NCI-H345 (cell line): ENCODE results near the gene IQCC.
A peak's percentile ranks its signal among the peaks of the same experiment; 100 is the strongest.
"Not testable (repeated sequence)": the region's sequence is repeated elsewhere in the genome, so short reads cannot be mapped to it uniquely, and the experiment has no call there.

Experiments
- DNase-seq: peaks from one replicate; lab custom pipeline; 2025; lab: John Stamatoyannopoulos, UW

IQCC gene

GRCh38 chr1:32205401-32206370 lies at the start of gene IQCC:
Gene IQCC (plus strand): TSS chr1:32205671. CDS start chr1:32205682, 11 bp downstream.
- DNase-seq, result peak; percentile 96

DNA sequence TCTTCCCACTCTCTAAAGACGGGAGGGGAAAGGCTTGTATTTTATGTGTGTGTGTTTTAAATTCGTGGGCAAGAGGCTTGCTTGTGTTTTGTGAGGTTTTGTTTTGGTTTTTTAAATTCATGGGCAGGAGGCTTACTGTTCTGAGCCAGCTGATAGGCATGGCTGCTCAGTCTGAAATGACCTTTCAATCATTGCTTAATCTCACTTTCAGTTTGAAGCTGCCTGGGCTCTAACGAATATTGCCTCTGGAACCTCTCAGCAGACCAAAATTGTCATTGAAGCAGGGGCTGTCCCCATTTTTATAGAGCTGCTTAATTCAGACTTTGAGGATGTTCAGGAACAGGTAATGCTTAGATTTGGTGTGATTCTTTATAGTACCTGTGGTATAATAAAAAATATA lies 46.3 kb upstream of the IQCC start:
- DNase-seq, result no peak

GRCh38 chr1:32163405-32163804 lies 42.1 kb upstream of the IQCC start:
- DNase-seq, result no peak

DNA sequence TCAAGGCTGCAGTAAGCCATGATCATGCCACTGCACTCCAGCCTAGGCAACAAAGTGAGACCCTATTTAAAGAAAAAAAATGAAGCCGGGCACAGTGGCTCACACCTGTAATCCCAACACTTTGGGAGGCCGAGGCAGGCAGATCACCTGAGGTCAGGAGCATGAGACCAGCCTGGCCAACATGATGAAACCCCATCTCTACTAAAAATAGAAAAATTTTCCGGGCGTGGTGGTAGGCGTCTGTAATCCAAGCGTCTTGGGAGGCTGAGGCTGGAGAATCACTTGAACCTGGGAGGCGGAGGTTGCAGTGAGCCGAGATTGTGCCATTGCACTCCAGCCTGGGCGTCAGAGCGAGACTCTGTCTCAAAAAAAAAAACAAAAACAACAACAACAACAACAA lies 39.8 kb upstream of the IQCC start:
- not testable (repeated sequence) for DNase-seq

DNA sequence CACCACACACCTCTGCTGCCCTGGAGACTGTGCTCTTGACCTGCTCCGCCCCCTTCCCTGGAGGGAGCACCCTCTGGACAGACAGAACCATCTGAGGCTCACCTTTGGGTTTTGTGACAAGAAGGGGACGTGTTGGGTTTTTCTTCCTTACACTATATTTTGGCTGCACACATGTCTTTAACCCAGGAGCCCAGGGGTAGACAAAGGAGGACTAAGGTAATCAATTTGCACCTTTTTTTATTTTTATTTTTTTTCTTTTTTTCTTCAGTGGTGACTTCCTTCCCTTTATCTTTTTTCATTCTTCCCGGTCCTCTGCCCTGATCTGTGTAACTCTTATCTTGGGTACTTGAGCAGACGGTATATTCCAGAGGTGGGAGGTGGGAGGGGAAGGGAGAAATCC lies 34.5 kb upstream of the IQCC start:
- DNase-seq, result no peak

- no peak for DNase-seq
Observed at GRCh38 chr1:32172621-32173245, 32.7 kb upstream of the IQCC start.

DNA sequence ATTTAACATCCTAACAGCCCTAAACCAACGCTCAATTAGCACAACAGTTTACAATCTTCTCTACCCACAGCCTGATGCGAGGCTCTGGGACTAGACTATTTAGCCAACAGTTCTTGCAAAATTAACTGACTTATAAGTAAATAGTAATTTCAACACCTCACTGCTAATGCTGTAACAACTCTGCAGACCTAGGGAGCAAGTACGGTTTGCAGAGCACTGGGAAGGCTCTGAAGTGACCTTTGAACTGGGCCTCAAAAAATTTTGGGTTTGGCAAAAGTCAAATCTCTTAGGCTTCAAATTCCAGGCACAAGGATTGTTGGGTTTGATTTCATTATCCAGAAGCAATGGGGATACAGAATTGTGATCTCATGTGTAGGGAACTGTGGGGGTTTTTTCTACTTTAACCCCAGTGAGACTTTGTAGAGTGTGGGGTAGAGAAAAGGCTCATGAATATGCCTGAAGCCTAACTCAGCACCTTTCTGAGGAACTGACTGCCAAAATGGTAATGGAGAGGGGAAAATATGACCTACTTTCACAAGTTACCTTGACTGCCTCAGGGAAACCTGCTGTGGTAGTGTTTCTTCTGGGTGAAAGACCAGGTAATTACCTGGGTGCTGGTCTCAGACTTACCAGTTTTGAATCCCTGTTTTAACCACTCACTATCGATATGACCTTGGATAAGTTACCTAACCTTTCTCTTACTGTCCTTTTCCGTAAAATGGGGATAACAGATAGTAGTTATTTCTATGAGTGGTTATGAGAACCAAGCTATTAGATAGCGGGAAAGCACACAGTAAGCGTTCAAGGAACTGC lies 26.9 kb upstream of the IQCC start:
- no peak for DNase-seq

DNA sequence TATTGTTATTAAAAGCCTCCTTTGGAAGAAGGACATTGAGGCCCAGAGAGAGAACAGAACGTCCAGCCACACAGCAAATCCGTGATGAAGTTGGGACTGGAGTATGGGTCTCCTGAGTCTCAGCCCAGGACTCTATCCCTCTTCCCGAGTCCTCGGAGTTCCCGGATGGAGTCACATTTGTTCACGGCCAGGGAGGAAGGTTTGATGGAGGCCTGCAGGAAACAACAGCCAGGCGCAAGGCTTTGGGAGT lies 26.4 kb upstream of the IQCC start:
- DNase-seq, result no peak

DNA sequence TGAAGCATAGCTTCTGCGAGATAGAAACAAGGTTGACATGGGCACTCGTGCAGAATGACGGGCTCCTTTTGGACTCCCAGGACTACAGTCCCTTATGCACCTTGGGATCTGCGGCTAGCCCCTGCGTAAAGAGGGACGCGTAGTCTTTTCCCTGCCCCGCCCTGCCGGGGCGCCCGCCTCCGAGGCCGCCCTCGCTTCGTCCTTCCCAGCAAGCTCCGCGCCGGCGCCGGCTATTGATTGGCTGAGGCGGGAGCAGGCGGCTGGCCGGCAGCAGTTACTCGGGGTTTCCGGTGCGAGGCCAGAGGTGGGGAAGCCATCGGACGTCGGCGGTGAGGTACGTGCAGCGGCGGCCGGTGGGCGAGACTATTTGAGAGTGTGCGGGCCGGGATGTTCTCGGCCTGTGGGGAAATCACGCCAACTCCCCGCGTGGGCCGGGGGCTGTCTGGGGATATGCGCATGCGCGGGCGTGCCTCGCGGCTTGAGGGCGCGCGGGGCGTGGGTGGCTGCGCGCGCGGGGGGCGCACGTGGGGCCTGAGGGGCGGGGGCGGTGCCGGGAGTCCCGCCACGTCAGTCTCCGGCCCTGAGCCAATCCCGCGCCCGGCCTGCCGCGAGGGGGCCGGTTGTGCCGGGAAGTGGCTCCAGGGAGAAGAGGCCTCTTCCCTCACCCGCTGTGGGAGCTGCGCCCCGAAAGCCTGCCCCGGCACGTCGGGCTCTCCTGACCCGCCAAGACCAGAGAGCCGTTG lies 25.9 kb upstream of the IQCC start, which contains the start of gene TXLNA:
TSS of gene TXLNA (plus strand) at position 233 of the 743 bp plus-strand sequence. CDS start 671 bp downstream, outside the sequence.
- DNase-seq, result peak; percentile 93

- peak; percentile 10 for DNase-seq
Observed at GRCh38 chr1:32180186-32181060, 25.0 kb upstream of the IQCC start.

GRCh38 chr1:32181065-32181464 lies 24.4 kb upstream of the IQCC start:
- no peak for DNase-seq

DNA sequence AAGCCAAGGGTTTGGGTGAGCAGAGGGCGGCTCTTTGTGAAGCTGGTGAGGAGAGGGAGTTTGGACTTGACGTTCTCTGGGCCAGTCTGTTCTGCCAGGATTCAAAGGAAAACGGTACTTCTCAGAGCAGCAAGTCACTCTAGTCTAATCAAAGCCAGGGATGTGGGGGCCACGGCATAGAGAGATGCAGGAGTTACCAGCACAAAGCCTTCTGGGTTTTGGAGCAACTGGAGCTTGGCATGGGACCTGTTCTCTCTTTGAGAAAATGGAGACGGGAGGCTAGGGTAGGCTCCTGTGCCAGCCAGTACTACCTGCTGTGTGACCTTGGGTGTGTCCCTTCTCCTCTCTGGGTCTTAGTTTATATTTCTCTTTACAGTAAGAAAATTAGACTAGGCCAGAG lies 23.9 kb upstream of the IQCC start:
- DNase-seq, result no peak

DNA sequence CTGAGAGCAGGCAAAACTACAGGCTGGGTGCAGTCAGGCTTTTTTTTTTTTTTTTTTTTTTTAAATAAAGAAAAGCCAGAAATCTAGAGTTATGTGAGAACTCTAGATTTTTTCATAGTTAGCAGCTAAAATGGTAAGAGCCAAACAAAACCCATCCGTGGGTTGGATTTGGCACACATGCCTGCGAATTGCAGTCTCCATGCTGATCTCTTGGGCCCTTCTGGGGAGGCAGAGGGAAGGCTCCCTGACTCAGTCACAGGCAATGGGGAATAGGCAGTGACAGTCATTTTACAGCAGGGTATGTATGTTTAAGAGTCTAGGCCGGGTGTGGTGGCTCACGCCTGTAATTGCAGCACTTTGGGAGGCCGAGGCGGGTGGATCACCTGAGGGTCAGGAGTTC lies 23.4 kb upstream of the IQCC start:
- DNase-seq, result no peak

GRCh38 chr1:32184650-32185049 lies 20.8 kb upstream of the IQCC start:
- DNase-seq, result no peak

GRCh38 chr1:32186077-32186476 lies 19.4 kb upstream of the IQCC start:
- no peak for DNase-seq

DNA sequence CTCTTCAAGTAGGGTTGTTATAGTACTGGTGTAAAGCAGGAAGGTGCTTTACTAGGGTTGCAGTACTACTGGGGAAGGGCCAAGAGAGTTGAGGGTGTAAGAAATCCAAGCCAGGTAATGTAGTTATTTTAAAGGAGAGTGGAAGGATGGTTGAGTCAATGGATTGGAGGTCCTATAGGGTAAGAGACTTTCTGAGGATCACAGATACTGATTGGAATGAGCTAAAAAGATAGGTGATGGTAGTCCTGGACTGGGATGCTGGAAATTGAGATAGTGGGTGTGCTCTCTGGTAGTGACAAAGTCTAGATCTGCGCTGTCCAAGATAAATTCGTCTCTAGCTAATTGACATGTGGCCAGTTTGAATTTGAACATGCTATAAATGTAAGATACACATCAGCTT lies 19.0 kb upstream of the IQCC start:
- no peak for DNase-seq

DNA sequence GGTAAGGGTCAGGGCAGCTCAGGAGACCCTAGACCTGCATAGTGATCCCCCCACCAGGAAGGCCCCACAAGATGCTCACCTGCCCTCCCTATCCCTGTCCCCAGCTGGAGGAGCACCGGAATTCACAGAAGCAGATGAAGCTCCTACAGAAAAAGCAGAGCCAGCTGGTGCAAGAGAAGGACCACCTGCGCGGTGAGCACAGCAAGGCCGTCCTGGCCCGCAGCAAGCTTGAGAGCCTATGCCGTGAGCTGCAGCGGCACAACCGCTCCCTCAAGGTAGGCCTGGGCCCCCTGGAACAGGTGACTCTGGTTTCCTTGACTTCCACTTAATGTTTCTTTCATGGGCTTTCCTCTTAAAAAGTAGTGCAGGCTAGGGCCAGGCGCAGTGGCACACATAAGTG lies 17.6 kb upstream of the IQCC start:
- DNase-seq, result no peak

DNA sequence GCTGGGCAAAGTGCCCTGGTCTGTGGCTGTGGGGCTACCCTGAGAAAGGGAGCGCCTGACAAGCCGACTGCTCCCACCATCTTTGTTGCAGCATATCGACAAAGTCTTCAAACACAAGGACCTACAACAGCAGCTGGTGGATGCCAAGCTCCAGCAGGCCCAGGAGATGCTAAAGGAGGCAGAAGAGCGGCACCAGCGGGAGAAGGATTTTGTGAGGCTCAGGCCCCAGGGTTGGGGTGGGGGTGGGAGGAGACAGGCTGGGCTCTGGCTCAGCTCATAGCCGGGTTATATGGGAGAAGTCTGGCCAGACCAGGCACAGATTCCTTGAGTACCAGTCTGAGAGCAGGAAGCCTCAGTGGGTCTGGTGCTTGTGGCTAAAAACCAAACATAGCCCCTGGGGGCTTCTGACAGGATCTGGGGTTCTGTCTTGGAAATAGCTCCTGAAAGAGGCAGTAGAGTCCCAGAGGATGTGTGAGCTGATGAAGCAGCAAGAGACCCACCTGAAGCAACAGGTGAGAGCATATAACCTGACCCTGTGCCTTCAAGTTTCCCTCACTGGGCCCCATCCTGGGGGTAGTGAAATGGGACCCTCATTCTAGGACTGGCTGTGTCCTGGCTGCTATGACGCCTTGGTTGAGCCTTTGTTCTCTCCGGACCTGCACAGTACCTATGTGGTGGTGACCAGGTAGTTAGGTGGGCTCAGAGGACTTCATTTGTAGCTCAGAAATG lies 13.1 kb upstream of the IQCC start:
- DNase-seq, result no peak

GRCh38 chr1:32194984-32195383 lies 10.5 kb upstream of the IQCC start:
- no peak for DNase-seq

DNA sequence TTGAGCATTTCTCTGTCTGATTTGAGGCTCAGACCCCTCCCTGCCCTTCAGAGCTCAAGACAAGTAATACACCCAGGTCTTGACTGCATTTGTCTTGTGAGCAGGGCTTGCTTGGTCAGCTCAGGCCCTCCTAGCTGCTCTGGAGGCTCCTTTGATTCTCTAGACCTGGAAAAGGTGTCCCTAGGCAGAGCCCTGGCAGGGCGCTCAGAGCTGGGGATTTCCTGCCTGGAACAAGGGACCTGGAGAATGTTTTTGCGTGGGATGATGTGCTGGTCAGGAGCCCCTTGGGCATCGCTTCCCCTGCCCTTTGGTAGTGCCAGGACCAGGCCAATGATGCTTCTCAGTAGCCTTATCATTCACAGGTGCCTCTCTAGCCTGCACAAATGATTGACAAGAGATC lies 9.9 kb upstream of the IQCC start:
- DNase-seq, result no peak
